Right atrium auricular region (tissue), 2 donors: ENCODE data around the gene DPF3. TPM values are rescaled to one million over a fixed set of nuclear protein-coding genes. Genes with fewer than 3 reads are reported as not detected.

Source experiments
- DNase-seq: peaks from one replicate; pipeline ENCODE4 v3.0.0-alpha.2; 2019; ENCODE audit warnings: low spot score
- H3K27ac ChIP-seq, 2 donors: fragments of 200-600 bp; sonication (generic); 1 replicate in 1 of 2; 2 replicates in 1 of 2; pipeline ENCODE4 v1.5.1; 2016 to 2019
- H3K27me3 ChIP-seq, 2 donors: fragments of 200-600 bp; sonication (generic); one replicate each; pipeline versions ENCODE4 v1.5.1 to v1.6.0; 2017 to 2019
- H3K36me3 ChIP-seq: fragments of 200-600 bp; sonication (generic); one replicate; pipeline ENCODE4 v1.5.1; 2016
- H3K4me1 ChIP-seq, 2 donors: fragments of 200-600 bp; sonication (generic); one replicate each; pipeline versions ENCODE4 v1.5.1 to v1.6.0; 2017 to 2019
- H3K4me3 ChIP-seq, 2 donors: fragments of 200-600 bp; sonication (generic); 1 replicate in 1 of 2; 2 replicates in 1 of 2; pipeline ENCODE4 v1.5.1; 2017 to 2019; ENCODE audit warnings: mild to moderate bottlenecking in 1 of 2, moderate library complexity in 1 of 2
- H3K9me3 ChIP-seq, 2 donors: fragments of 200-600 bp; sonication (generic); one replicate each; pipeline ENCODE4 v1.5.1; 2019
- total RNA-seq, 2 donors: library from RNA; depleted of rRNA; stranded (reverse); fragments of >200 nt; gene quantifications; one replicate each; pipeline ENCODE4 v1.1.0, GENCODE V29; 2016
- TF ChIP-seq, protein P1 (sequence below), 2 donors: fragments of 200-600 bp; sonication (generic); IDR thresholded peaks; one replicate each; pipeline ENCODE4 v1.5.1; 2019; ENCODE audit warnings: antibody characterized with exemption in 2 of 2

The DPF3 gene
- total RNA-seq, 2 donors from 2014 or later: 14.7 to 26.6 TPM

DNA sequence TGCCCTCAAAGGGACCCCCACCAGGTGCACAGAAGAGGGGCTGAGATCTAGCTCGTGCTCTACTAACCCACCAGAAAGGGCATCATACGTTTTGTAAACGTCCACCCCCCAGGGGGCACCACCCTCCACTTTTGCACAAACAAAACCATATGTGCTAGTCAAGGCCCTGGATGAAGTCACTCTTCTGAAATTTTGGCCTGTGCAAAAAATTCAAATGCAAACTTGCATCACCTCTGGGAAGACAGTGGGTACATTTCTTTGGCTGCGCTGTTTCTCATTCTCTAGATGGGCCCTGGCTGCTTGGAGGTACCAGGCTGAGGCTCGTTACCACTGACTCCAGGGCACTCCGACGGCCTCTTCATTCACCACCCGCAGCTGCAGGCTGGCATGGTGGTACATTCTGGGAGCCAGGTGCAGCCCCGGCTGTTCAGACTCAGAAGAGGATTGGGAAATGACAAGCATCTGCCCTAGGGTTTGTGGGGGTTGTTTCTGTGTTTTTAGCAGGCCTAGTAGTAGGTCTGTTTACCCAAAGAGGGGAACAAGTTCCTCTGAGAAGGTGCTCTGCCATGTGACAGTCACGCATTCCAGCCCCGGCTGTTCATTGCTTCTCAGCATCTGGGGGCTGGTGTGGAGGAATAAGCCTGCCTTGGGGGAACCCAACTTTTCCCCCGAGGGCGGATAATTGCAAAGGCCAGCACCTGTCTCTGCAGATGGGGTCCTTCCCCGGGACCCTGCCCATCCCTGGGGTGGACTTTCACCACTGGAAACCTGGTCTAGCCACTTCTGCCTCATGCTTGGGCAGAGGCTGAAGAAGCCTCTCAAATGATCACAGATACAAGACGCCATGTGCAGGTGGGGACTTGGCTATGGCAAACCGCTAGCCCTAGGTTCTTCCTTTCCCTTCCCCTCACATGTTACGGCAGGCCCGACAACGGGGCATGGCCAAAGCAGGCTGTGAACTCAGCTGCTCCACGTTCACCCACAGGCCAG is 147.6 kb downstream of the DPF3 start:
- Histone ChIP-seq H3K27ac (no peak overlapping the region), H3K9me3 (no peaks in the 10 kb centered on the region), H3K4me3 (no peak overlapping the region), H3K4me1 (peaks cover 0 to 16% of the 10 kb centered on the region in 2 donors), H3K36me3 (no peaks in the 10 kb centered on the region), H3K27me3 (no peaks in the 10 kb centered on the region)
- DNase-seq: peak; percentile 49
- TF ChIP-seq, protein P1, sequence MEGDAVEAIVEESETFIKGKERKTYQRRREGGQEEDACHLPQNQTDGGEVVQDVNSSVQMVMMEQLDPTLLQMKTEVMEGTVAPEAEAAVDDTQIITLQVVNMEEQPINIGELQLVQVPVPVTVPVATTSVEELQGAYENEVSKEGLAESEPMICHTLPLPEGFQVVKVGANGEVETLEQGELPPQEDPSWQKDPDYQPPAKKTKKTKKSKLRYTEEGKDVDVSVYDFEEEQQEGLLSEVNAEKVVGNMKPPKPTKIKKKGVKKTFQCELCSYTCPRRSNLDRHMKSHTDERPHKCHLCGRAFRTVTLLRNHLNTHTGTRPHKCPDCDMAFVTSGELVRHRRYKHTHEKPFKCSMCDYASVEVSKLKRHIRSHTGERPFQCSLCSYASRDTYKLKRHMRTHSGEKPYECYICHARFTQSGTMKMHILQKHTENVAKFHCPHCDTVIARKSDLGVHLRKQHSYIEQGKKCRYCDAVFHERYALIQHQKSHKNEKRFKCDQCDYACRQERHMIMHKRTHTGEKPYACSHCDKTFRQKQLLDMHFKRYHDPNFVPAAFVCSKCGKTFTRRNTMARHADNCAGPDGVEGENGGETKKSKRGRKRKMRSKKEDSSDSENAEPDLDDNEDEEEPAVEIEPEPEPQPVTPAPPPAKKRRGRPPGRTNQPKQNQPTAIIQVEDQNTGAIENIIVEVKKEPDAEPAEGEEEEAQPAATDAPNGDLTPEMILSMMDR (IDR thresholded peaks at IDR 0.05): no peak

DNA sequence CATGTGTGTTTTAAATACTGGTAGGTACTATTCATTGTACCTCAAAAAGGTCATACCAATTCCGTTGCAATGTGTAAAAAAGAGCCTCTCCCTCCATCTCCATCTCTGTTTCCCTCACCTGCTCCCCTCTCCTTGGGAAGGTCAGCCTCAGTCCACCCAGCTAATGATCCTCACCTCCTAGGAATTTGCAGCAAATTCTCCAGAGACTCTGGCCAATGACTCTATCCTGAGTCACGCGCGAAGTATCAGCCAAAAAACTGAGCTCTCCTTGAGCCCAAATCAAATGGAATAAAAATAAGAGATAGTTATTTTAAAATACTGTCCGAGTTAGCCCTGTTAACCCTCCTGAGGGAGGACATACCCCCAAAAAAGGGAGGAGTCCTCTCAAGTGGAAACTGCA is 148.4 kb downstream of the DPF3 start:
- TF ChIP-seq, protein P1 (IDR thresholded peaks at IDR 0.05): no peak
- peaks cover 0 to 16% of the 10 kb centered on the region in 2 donors for H3K4me1 ChIP-seq
- H3K27ac ChIP-seq: no peak overlapping the region
- no peaks in the 10 kb centered on the region for H3K36me3 ChIP-seq
- peak; percentile 21 for DNase-seq
- H3K27me3 ChIP-seq: no peaks in the 10 kb centered on the region
- no peak overlapping the region for H3K4me3 ChIP-seq
- H3K9me3 ChIP-seq: no peaks in the 10 kb centered on the region

DNA sequence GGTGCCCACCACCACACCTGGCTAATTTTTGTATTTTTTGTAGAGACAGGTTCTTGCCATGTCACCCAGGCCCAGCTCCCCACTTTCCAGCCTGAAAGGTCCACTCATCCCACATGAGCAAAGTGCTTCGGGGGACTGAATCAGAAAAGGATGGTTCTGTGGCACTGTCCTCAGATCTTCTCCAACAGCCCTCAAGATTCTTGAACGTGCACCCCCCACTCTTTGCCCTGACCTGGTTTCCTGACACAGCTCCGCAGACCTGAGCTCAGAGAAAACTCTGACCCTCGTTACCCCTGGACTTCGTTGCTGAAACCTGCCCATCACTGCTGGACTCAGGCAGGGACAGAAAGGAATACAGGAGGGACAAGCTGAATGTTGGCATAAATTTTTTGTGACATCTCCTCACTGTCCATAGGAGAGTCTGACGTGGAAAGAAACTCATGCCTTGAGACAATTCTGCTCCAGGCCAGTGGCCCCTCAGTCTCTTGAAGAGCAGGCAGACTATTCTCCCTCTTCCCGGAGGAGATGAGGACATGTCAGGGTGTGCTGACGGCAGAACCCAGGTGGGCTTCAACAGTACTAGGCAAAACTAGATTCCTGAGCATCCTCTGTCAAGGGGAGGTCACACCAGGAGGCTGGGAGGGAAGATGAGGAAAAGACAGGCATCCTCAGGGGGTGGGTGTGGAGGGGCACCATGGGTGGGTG is 149.3 kb downstream of the DPF3 start:
- no peak overlapping the region for H3K4me3 ChIP-seq
- TF ChIP-seq, protein P1 (IDR thresholded peaks at IDR 0.05): no peak
- peak; percentile 23 for DNase-seq
- peaks cover 0 to 16% of the 10 kb centered on the region in 2 donors for H3K4me1 ChIP-seq
- H3K9me3 ChIP-seq: no peaks in the 10 kb centered on the region
- H3K27ac ChIP-seq: no peak overlapping the region
- H3K27me3 ChIP-seq: no peaks in the 10 kb centered on the region
- no peaks in the 10 kb centered on the region for H3K36me3 ChIP-seq

DNA sequence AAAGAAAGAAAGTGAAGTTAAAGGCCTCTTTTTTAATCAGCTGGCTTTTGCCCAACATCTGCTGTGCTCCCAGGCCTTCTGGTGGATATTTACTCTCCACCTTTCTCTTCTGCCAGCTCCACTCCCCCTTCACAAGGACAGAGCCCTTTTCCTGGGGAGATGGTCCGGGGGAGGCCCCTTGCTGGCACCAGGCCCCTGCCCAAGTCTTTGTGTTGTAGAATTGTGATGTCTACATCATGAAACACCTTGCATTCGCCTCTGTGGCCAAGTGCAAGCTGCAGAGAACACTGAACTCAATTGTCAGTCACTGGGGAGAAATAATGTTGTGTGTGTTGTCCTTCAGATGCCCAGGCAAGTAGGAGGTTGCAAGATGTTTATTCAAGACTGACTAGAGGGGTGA is 150.3 kb downstream of the DPF3 start:
- H3K36me3 ChIP-seq: no peaks in the 10 kb centered on the region
- peak; percentile 40 for DNase-seq
- H3K9me3 ChIP-seq: no peaks in the 10 kb centered on the region
- TF ChIP-seq, protein P1 (IDR thresholded peaks at IDR 0.05): no peak
- H3K4me3 ChIP-seq: no peak overlapping the region
- H3K4me1 ChIP-seq: peaks cover 0 to 16% of the 10 kb centered on the region in 2 donors
- H3K27ac ChIP-seq: no peak overlapping the region
- H3K27me3 ChIP-seq: no peaks in the 10 kb centered on the region

DNA sequence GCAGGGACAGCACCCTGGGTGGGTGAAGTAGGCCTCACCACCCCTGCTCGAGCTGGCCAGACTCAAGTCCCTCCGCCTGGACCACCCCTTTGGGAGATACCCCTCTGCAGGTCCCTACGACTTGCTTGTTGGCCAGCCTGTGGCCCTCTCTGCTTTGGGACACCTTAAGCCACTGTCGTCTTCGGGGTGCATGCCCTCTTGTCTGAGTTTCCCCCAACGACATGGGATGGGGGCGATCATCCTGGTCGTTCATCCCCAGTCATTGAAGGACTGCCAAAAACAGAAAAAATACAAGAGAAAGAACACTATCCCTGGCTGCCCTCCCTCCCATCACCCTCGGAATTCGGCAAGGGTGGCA is 151.1 kb downstream of the DPF3 start:
- Histone ChIP-seq H3K36me3 (no peaks in the 10 kb centered on the region), H3K27me3 (no peaks in the 10 kb centered on the region), H3K9me3 (no peaks in the 10 kb centered on the region), H3K27ac (peak overlapping the region in 1 of 2 donors; percentile 11), H3K4me1 (peaks cover 0 to 24% of the 10 kb centered on the region in 2 donors), H3K4me3 (no peak overlapping the region)
- TF ChIP-seq, protein P1 (IDR thresholded peaks at IDR 0.05): no peak
- DNase-seq: peak; percentile 38
